H9 (cell line): ENCODE data around the gene RDH14. TPM values are rescaled to one million over a fixed set of nuclear protein-coding genes. Genes with fewer than 3 reads are reported as not detected.

Experiments used
- DNase-seq: peaks from one replicate; pipeline ENCODE4 v3.0.0-alpha.2; 2017
- H2AFZ ChIP-seq: one replicate; pipeline ENCODE4 v1.6.1; 2013; ENCODE audit warnings: mild to moderate bottlenecking, low read length, control low read depth, moderate library complexity
- H2AK5ac ChIP-seq: 2 replicates; pipeline ENCODE4 v1.6.1; 2013; ENCODE audit warnings: low read length, control low read depth, mixed read lengths; ENCODE audit not compliant: insufficient read length
- H2BK120ac ChIP-seq: one replicate; pipeline ENCODE4 v1.6.1; 2013; ENCODE audit warnings: low read depth, mild to moderate bottlenecking, low read length, control low read depth, inconsistent platforms; ENCODE audit not compliant: poor library complexity, severe bottlenecking
- H2BK12ac ChIP-seq: 2 replicates; pipeline ENCODE4 v1.6.1; 2013; ENCODE audit warnings: low read length, control low read depth, mixed read lengths, low read depth; ENCODE audit not compliant: insufficient read length
- H2BK15ac ChIP-seq: 2 replicates; pipeline ENCODE4 v1.6.1; 2013; ENCODE audit warnings: low read depth, low read length, control low read depth
- H2BK20ac ChIP-seq: one replicate; pipeline ENCODE4 v1.6.1; 2013; ENCODE audit warnings: low read depth, mild to moderate bottlenecking, low read length, control low read depth, inconsistent platforms; ENCODE audit not compliant: poor library complexity, severe bottlenecking
- H2BK5ac ChIP-seq: 2 replicates; pipeline ENCODE4 v1.6.1; 2013; ENCODE audit warnings: low read length, control low read depth, mixed read lengths; ENCODE audit not compliant: insufficient read length
- H3K14ac ChIP-seq: 2 replicates; pipeline ENCODE4 v1.6.1; 2013; ENCODE audit warnings: low read length, control low read depth; ENCODE audit not compliant: insufficient read depth
- H3K18ac ChIP-seq: 2 replicates; pipeline ENCODE4 v1.6.1; 2013; ENCODE audit warnings: low read depth, mild to moderate bottlenecking, mixed read lengths, low read length, control low read depth; ENCODE audit not compliant: insufficient read length
- H3K23ac ChIP-seq: 2 replicates; pipeline ENCODE4 v1.6.1; 2013; ENCODE audit warnings: low read length, control low read depth, mixed read lengths, low read depth; ENCODE audit not compliant: insufficient read length
- H3K23me2 ChIP-seq: 2 replicates; pipeline ENCODE4 v1.6.1; 2013; ENCODE audit warnings: low read depth, mild to moderate bottlenecking, mixed read lengths, low read length, control low read depth; ENCODE audit not compliant: insufficient read length, poor library complexity, severe bottlenecking
- H3K27ac ChIP-seq: 2 replicates; pipeline ENCODE4 v1.5.1; 2013; ENCODE audit warnings: low read length, control low read depth, mixed read lengths, low read depth; ENCODE audit not compliant: insufficient read length
- H3K27me3 ChIP-seq: 2 replicates; pipeline ENCODE4 v1.6.1; 2013; ENCODE audit warnings: low read length, control low read depth, inconsistent platforms; ENCODE audit not compliant: insufficient read depth
- H3K4ac ChIP-seq: 2 replicates; pipeline ENCODE4 v1.6.1; 2013; ENCODE audit warnings: low read depth, mild to moderate bottlenecking, control low read depth, inconsistent platforms, low read length, moderate library complexity
- H3K4me1 ChIP-seq: 2 replicates; pipeline ENCODE4 v1.6.1; 2013; ENCODE audit warnings: low read length, control low read depth, inconsistent platforms; ENCODE audit not compliant: insufficient read depth
- H3K4me2 ChIP-seq: 2 replicates; pipeline ENCODE4 v1.6.1; 2013; ENCODE audit warnings: low read length, control low read depth, mixed read lengths; ENCODE audit not compliant: insufficient read length, insufficient read depth
- H3K56ac ChIP-seq: 2 replicates; pipeline ENCODE4 v1.6.1; 2013; ENCODE audit warnings: low read depth, mild to moderate bottlenecking, mixed read lengths, low read length, control low read depth; ENCODE audit not compliant: insufficient read length
- H3K79me1 ChIP-seq: 2 replicates; pipeline ENCODE4 v1.6.1; 2013; ENCODE audit warnings: low read depth, mild to moderate bottlenecking, moderate library complexity, low read length, control low read depth, inconsistent platforms; ENCODE audit not compliant: insufficient read depth, poor library complexity, severe bottlenecking
- H3K79me2 ChIP-seq: 2 replicates; pipeline ENCODE4 v1.6.1; 2013; ENCODE audit warnings: low read length, control low read depth, inconsistent platforms; ENCODE audit not compliant: insufficient read depth
- H3K9ac ChIP-seq: 2 replicates; pipeline ENCODE4 v1.6.1; 2013; ENCODE audit warnings: low read length, control low read depth, mixed read lengths; ENCODE audit not compliant: insufficient read length; ENCODE audit errors: extremely low read depth
- H3K9me3 ChIP-seq: one replicate; pipeline ENCODE4 v1.6.1; 2013; ENCODE audit warnings: low read depth, low read length, inconsistent platforms; ENCODE audit not compliant: control insufficient read depth
- H3T11ph ChIP-seq: one replicate; pipeline ENCODE4 v1.6.1; 2013; ENCODE audit warnings: mild to moderate bottlenecking, low read length, control low read depth, inconsistent platforms
- H4K20me1 ChIP-seq: one replicate; pipeline ENCODE4 v1.6.1; 2013; ENCODE audit not compliant: control insufficient read depth, insufficient read length, insufficient read depth
- H4K5ac ChIP-seq: 2 replicates; pipeline ENCODE4 v1.6.1; 2013; ENCODE audit warnings: low read depth, mild to moderate bottlenecking, mixed read lengths, low read length, control low read depth; ENCODE audit not compliant: insufficient read length
- H4K8ac ChIP-seq: replicated peaks from 2 replicates; pipeline ENCODE4 v1.6.1; 2013; ENCODE audit warnings: low read length, control low read depth, mixed read lengths, low read depth; ENCODE audit not compliant: insufficient read length
- H4K91ac ChIP-seq: 2 replicates; pipeline ENCODE4 v1.6.1; 2013; ENCODE audit warnings: low read depth, mild to moderate bottlenecking, moderate library complexity, mixed read lengths, low read length, control low read depth; ENCODE audit not compliant: insufficient read length
- H3K27ac Mint-ChIP-seq, 3 experiments: 2 replicates in 2 of 3; 3 replicates in 1 of 3; pipeline ENCODE4 v1.8.0; 2020 to 2021; ENCODE audit warnings: mixed read lengths in 3 of 3, mild to moderate bottlenecking in 1 of 3, moderate library complexity in 1 of 3
- H3K27me3 Mint-ChIP-seq: 2 replicates; pipeline ENCODE4 v1.8.0; 2021; ENCODE audit warnings: low read depth, mild to moderate bottlenecking, moderate library complexity, mixed read lengths
- H3K36me3 Mint-ChIP-seq, 3 experiments: 2 replicates in 2 of 3; 3 replicates in 1 of 3; pipeline ENCODE4 v1.8.0; 2020 to 2021; ENCODE audit warnings: low read depth in 3 of 3, mixed read lengths in 3 of 3; ENCODE audit not compliant: insufficient read depth in 1 of 3
- H3K4me1 Mint-ChIP-seq, 2 experiments: 2 replicates each; pipeline ENCODE4 v1.8.0; 2020; ENCODE audit warnings: mixed read lengths in 2 of 2
- H3K4me3 Mint-ChIP-seq, 2 experiments: 2 replicates in 1 of 2; 3 replicates in 1 of 2; pipeline ENCODE4 v1.8.0; 2020 to 2021; ENCODE audit warnings: mild to moderate bottlenecking in 2 of 2, mixed read lengths in 2 of 2, moderate library complexity in 1 of 2
- H3K9me3 Mint-ChIP-seq, 2 experiments: 2 replicates in 1 of 2; 3 replicates in 1 of 2; pipeline ENCODE4 v1.8.0; 2020; ENCODE audit warnings: mild to moderate bottlenecking in 2 of 2, mixed read lengths in 2 of 2, moderate library complexity in 1 of 2
- CTCF ChIP-seq: fragments of 200-600 bp; sonication (generic); conservative IDR thresholded peaks from 3 replicates; pipeline ENCODE4 v1.8.0; 2021; ENCODE audit warnings: antibody characterized with exemption, mild to moderate bottlenecking
- WGBS: extraction: QIAGEN DNeasy Blood & Tissue Kit; methylation state at CpG from one replicate; pipeline ENCODE4 v1.1.7; 2013; ENCODE audit warnings: missing lambda C conversion rate, low lambda C conversion rate, mixed read lengths; ENCODE audit not compliant: insufficient read length; ENCODE audit errors: extremely low coverage; 5-methylcytosine and 5-hydroxymethylcytosine counted together
- total RNA-seq: library from RNA; stranded (reverse); gene quantifications from 2 replicates; pipeline ENCODE4 v1.2.1, GENCODE V29; 2021

The RDH14 gene
- total RNA-seq, 1 experiment from 2014 or later = 25.5 TPM

DNA sequence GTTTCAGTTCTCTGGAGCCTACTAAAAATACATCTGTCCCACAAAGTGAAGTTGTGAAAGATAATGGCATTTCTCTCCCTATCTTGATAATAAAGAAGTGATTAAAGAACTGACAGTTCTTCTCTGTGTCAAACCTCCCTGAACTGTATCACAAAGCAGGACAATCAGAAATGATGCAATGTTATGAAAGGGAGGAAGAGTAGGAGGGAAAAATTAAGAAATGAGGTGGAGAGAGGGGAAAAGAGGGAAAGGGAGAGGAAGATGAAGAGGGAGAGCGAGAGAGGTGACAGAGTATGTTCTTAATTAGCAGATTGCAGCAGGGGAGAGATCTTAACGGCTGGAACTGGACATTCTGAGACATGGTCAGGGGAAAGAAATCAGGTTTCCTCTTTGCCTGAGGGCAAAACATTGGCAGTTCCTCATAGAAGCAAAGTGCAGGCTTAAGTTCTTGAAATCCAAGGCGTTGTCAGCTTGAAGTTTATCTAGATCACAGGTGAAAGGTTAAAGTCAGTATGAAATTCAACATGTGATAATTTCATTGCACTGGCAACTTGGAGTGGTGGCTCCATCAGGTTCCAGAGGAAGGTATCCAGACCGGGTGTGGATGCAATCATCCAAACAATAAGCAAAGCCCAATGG lies 54.6 kb downstream of the RDH14 start:
- no peaks in the 10 kb centered on the region; a peak in 1 of 5 replicates for H3K9me3 Mint-ChIP-seq
- Histone ChIP-seq H3K18ac (no peak overlapping the region), H3K9ac (no peak overlapping the region), H4K20me1 (no peaks in the 10 kb centered on the region), H3K27me3 (no peaks in the 10 kb centered on the region), H2BK120ac (no peak overlapping the region), H2AFZ (no peak overlapping the region), H2BK15ac (no peak overlapping the region), H3K4me2 (no peak overlapping the region), H4K91ac (no peak overlapping the region), H3K56ac (no peak overlapping the region), H3T11ph (no peak overlapping the region), H4K8ac (no peak overlapping the region), H3K14ac (no peak overlapping the region), H3K4me1 (no peaks in the 10 kb centered on the region), H3K79me2 (no peaks in the 10 kb centered on the region), H3K23ac (no peak overlapping the region), H3K4ac (no peak overlapping the region), H3K9me3 (no peaks in the 10 kb centered on the region), H3K23me2 (no peaks in the 10 kb centered on the region), H3K27ac (no peak overlapping the region), H3K79me1 (no peaks in the 10 kb centered on the region), H4K5ac (no peak overlapping the region), H2BK5ac (no peak overlapping the region), H2AK5ac (no peak overlapping the region), H2BK20ac (no peak overlapping the region), H2BK12ac (no peak overlapping the region)
- no peaks in the 10 kb centered on the region for H3K36me3 Mint-ChIP-seq
- no peak for DNase-seq
- H3K27me3 Mint-ChIP-seq = peaks cover 3% of the 10 kb centered on the region
- no peak overlapping the region for H3K27ac Mint-ChIP-seq
- WGBS = 100% methylated on average over 1 of the region's 4 CpGs
- H3K4me3 Mint-ChIP-seq = no peak overlapping the region
- no peak for TF ChIP-seq CTCF
- no peaks in the 10 kb centered on the region for H3K4me1 Mint-ChIP-seq

Other genes with a start within 250 kb of the RDH14 start
- not detected in 2 replicates for gene NT5C1B, start 28.9 kb upstream of the RDH14 start, total RNA-seq